ENCODE measurements around the gene GSTM1.
A peak's percentile ranks its signal among the peaks of the same experiment; 100 is the strongest.

The GSTM1 gene

DNA sequence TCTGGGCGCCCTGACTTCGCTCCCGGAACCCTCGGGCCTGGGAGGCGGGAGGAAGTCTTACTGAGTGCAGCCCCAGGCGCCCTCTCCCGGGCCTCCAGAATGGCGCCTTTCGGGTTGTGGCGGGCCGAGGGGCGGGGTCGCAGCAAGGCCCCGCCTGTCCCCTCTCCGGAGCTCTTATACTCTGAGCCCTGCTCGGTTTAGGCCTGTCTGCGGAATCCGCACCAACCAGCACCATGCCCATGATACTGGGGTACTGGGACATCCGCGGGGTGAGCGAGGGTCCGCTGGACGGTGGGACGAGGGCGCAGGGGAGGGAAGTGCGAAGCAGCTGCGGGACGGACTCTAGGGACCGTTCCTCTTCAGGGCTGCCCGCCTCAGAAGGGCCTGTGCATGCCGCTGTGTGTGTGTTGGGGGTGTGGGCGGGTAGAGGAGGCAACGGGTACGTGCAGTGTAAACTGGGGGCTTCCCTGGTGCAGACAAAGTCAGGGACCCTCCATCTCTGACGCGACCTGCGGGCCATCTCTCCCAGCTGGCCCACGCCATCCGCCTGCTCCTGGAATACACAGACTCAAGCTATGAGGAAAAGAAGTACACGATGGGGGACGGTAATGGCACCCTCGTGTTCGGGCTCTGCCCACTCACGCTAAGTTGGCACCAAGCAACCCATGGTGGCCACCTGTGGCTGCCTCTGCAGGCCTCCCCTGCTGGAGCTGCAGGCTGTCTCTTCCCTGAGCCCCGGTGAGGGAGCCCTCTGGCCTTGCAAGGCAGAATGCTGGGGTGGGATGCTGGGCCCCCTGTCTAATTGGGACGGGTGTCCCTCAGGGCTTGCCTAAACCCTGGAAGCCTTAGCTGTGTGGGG is at the start of gene GSTM1:
Gene GSTM1 (plus strand): TSS at position 177 of the 859 bp plus-strand sequence. CDS start 57 bp downstream, at position 234.
- TF ChIP-seq, protein P1, sequence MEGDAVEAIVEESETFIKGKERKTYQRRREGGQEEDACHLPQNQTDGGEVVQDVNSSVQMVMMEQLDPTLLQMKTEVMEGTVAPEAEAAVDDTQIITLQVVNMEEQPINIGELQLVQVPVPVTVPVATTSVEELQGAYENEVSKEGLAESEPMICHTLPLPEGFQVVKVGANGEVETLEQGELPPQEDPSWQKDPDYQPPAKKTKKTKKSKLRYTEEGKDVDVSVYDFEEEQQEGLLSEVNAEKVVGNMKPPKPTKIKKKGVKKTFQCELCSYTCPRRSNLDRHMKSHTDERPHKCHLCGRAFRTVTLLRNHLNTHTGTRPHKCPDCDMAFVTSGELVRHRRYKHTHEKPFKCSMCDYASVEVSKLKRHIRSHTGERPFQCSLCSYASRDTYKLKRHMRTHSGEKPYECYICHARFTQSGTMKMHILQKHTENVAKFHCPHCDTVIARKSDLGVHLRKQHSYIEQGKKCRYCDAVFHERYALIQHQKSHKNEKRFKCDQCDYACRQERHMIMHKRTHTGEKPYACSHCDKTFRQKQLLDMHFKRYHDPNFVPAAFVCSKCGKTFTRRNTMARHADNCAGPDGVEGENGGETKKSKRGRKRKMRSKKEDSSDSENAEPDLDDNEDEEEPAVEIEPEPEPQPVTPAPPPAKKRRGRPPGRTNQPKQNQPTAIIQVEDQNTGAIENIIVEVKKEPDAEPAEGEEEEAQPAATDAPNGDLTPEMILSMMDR (conservative IDR thresholded peaks at IDR 0.05): no peak
- TF ChIP-seq ZFX (IDR thresholded peaks at IDR 0.05): no peak
- no peak within 1 kb of the TSS for H3K27ac ChIP-seq

DNA sequence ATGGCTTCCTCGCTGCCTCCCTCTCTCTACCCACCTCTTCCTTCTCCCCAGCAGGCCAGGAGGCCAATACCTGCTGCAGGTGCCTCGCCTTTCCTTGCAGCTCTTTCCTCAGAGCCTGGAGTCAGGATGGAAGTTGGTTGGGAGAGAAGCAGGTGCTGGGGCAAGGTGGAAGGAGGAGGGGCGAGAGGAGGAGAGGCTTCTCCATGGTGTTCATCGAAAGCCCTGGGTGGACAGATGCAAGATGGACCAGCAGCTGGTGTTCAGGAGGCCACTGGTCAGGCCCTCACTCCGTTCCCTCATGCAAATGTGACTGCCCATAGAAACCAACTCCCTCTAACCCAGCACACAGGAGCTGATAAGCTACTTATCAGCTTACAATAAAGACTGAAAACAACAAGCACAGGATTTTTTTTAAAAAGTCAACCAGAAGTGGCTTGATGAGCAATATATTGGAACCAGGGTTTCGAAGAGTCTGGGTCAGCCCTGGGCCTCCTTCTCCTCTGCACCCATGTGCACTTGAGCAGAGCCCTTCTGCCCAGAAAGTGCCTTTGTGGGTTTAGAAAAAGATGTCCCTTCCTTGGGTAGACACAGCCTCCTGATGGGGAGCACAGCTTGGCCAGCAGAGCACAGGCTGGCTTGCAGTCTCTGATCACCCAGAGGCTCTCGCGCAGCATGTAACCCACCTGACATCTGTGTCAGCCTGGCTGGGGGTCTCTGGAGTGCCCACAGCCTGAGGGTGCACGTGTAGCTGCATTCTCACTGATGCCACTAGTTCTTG is 48.4 kb upstream of the GSTM1 start:
- TF ChIP-seq, protein P1 (conservative IDR thresholded peaks at IDR 0.05): no peak
- TF ChIP-seq ZFX (IDR thresholded peaks at IDR 0.05): no peak

DNA sequence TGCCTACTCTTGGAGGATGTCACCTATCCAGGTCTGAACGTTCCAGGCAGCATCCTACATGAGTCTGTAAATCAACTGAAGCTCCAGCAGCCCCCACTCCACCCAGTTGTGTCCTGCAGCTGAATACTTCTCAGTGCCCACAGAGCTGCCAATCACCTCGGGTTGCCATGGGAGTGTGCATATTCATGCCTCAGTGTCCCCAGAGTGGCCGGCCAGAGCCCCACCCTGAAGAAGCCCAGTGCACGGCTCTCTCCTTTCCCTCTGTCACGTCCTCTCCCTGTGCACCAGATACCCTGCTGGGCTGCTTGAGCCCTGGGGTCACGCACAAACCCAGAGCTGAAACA is 47.8 kb upstream of the GSTM1 start:
- no peak for TF ChIP-seq ZFX (IDR thresholded peaks at IDR 0.05)
- TF ChIP-seq, protein P1 (conservative IDR thresholded peaks at IDR 0.05): no peak
- no peak overlapping the region for H3K27ac ChIP-seq

More for the DNA sequence above, 48.4 kb upstream of the GSTM1 start:
- no peak overlapping the region for H3K27ac ChIP-seq

DNA sequence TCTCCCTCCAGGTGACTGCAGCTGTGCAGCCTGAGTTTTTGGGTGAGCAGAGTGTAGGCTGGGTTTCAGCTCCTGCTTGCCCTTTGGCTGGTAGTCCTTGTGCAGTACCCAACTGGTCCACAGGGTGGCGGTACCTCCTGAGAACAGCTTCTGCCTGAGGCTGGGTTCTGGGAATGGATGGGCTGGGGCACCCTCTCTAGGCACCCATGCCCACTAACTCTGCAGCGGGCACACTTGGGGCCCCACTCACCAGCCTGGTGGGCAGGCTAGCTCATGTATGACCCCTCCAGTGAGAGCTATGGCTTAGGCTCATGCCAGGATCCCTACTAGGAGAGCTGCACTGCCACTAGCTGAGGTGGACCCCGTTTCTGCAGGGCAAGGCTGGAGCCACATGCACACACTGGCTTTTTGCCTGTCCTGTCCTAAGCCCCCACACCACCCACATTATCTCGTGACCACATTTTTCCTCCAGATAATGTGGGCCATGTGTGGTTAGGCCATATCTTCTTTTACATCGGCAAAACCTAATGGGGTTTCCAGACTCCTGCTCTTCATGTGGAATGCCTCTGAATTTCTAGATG is 47.2 kb upstream of the GSTM1 start:
- TF ChIP-seq, protein P1 (conservative IDR thresholded peaks at IDR 0.05): peak; percentile 95
- no peak for TF ChIP-seq ZFX (IDR thresholded peaks at IDR 0.05)
- no peak overlapping the region for H3K27ac ChIP-seq

DNA sequence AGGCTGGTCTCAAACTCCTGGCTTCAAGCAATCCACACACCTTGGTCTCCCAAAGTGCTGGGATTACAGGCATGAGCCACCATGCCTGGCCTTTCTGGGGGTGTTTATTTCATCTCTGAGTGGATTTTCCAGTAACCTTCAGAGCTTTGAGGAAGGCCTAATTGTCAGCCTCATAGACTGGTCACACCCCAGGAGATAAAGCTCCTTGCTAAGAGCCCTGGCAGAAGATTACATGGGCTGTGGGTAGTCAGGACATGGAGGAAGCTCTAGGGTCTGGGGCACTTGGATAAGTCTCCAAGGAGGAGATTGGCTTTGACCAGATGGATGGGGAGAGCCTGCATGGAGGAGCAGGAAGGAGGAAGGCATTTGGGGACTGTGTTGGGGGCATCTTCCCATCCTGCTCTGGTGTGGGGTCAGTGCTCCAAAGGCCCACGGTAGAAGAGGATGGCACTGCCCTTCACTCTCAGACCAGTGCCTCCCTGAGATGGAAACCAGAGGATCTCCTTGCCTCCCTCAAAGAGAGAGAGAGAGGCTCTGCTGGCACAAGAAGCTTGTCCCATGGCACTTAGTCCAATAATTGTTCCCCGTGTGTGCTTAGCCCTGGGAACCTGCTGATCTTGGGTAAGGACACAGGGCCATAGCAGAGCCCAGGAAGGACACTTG is 46.4 kb upstream of the GSTM1 start:
- no peak overlapping the region for H3K27ac ChIP-seq
- TF ChIP-seq, protein P1 (conservative IDR thresholded peaks at IDR 0.05): no peak
- TF ChIP-seq ZFX (IDR thresholded peaks at IDR 0.05): no peak

DNA sequence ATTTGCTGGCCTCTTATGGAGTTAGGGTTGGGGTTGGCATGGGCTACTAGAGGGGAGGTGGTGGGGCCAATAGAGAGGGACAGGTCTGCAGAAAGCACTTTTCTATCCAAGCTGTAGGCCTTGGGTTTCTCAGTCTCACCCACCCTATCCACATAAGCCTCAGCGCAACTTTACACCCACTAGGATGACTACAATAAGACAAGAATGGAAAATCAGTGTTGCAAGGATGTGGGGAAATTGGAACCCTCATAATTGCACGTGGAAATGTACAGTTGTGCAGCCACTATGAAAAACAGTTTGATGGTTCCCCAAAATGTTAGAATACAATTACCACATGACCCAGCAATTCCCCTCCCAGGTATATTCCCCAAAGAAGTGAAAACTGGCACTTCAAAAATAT is 45.8 kb upstream of the GSTM1 start:
- TF ChIP-seq ZFX (IDR thresholded peaks at IDR 0.05): no peak
- TF ChIP-seq, protein P1 (conservative IDR thresholded peaks at IDR 0.05): no peak
- no peak overlapping the region for H3K27ac ChIP-seq
